Activated CD4-positive, alpha-beta T cell treated with anti-CD3 and anti-CD28 coated beads, Interleukin-2, amount 50 U/mL, for 16 hours (primary cell): ENCODE measurements around the gene PCNX2.

Experiments
- DNase-seq: peaks from one replicate; pipeline ENCODE4 v3.0.0-alpha.2; 2020

Gene PCNX2

GRCh38 chr1:233255145-233255544 is 40.4 kb downstream of the PCNX2 start:
- DNase-seq, result no peak

DNA sequence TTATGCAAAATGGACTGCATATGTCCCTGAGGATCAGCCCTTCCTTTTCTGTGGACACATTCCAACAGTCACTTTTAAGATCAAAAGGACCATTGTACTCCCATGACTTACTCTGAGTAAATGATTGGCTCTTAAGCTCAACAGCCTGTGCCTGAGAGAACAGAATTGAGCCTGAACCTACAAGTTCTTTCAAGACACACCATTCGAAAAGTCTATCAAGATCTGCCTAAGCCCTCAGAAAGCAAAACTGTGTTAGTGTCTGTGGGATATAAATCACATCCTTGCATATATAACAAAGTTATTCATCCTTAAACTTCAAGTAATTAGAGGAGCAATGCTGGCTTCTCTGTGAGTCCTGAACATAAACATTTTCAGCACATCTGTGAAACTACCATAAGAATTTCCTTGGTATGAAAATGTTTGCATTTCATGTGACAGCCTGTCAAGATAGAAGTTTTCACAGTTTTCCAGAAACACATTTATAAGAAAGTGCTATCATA is 41.6 kb downstream of the PCNX2 start:
- DNase-seq, result no peak

DNA sequence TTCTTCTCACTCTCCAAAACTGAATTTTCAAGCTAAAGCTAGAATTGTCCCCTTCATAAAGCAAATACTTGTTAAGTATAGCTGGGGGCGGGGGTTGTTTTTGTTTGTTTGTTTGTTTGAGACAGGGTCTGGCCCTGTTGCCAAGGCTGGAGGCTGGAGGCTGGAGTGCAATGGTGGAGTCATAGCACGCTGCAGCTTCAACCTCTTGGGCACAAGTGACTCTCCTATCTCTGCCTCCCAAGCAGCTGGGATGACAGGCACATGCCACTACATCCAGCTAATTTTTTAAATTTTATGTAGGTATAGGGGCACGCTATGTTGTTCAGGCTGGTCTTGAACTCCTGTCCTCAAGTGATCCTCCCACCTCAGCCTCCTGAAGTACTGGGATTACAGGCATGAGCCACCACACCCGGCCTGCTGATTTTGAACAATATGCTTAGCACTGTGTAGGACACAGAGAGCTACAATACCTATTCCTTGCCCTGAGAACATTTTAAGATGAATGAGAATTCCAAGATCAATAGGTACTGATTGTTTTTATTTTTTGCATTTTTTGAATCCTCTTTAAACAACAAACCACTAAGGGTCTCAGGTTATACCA is 42.2 kb downstream of the PCNX2 start:
- no peak for DNase-seq

DNA sequence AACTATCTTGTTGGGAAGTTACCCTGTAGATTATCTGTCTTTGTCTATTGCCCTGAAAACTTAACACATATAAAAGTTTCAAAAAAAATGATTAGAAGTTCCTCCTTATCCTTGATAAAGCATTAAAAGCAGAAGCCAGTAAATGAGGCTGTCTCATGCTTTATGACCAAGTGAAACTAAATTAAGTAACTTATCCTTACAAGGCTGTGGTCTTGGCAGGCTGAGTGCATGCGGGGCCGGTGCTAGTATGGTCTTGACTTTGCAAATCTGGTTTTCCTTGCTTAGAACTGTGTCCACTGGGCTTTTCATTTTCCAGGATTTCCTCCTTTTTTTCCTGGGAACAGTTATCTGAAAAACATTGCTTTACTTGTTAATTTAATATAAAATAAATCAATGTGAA is 43.1 kb downstream of the PCNX2 start:
- DNase-seq, result no peak

GRCh38 chr1:233251201-233251720 is 44.3 kb downstream of the PCNX2 start:
- DNase-seq, result no peak

DNA sequence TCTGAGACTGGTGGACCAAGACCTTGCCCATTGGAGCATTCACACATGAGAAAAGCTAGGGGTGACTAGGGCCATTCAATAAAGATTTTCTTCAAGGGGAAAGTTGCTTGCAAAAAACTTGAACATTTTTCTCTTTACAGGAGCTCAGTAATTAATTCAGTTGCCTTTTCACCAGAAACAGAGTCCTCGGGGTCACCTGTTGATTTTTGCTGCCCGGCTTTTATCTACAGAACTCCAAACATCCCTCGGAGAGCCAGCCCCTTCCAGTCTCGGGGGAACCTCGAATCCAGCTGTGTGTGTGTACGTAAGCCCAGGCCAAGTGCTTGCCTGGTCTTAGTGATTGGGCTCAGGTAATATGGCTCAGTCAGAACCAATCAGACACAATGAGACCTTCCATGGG is 47.5 kb downstream of the PCNX2 start:
- no peak for DNase-seq

DNA sequence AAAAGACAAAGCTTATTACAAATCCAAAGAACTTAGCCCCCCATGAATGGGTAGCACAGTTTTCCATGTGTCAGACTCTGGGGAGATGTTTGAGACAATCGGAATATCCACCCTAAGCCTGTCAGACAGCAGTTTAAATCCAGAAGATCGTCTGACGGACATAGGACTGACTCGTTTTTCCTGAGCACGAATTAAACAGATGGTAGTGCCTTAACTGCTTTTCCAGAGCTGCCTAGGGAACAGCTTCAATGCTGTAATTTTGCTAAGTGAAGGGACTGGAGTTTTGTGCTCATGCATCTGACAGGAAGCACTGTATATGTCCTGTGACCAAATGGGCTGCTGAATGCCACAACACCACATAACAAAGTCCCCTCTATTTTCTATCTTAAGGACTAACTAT is 48.6 kb downstream of the PCNX2 start:
- no peak for DNase-seq

- DNase-seq, result no peak
Observed at GRCh38 chr1:233245191-233245765, 50.2 kb downstream of the PCNX2 start.

- no peak for DNase-seq
Observed at GRCh38 chr1:233244183-233244582, 51.3 kb downstream of the PCNX2 start.

GRCh38 chr1:233242827-233243483 is 52.6 kb downstream of the PCNX2 start:
- no peak for DNase-seq

DNA sequence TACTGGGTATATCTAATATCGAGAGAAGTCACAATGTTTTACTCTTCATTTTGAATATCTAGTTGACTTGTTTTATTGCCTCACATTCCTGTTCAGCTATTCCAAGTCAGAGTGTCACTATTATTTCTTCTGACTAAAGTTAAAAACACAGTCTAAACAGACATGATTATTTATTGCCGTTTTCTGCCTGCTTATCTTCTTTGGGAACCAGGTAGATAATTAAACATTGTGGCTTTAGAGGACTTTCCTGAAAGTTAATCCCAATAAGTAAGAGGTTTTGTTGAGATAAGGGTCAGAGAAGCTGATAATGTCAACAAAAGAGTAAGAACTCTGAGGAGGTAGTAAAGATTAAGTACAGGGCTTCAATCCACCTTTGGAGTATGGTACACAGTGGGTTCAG is 53.8 kb downstream of the PCNX2 start:
- DNase-seq, result no peak

DNA sequence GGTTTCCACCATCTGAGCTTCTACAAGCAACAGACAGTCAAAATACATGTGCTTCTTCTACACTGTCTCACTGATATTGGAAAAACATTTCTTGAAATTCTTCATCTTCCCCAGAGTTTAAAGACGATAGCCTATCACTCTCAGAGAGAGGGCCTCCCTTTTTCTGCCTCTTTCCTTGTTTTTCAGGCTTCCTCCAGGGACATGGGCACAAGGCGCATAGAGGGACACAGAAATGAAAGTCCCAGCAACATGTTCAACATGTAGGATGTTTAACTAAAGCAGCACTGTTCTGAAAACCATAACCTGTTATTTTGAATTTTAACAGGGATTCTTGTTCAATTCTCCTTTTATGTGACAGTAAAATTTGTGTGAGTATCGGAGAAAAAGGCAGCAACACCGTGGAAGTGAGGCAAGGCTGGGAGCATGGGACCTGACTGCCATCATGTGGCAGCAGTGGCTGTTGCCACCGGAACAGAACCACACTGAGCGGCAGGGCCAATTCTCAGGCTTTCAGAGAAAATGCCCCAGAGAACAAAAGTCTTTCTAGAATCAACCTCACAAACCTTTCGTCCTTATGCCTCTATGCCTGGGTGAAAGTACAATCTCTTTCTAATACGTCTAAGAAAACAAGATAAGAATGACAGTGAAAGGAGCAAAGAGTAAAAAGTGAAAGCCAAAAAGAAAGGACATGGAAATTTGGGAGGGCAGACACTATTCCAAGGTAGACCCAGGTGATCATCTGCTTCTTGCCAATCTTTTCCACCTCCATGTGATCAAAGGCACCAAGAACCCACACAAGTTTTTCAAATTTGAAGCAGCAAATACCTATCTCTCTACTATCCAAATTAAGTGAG is 54.5 kb downstream of the PCNX2 start:
- DNase-seq, result no peak

- no peak for DNase-seq
Observed at GRCh38 chr1:233240371-233240770, 55.2 kb downstream of the PCNX2 start.

- no peak for DNase-seq
Observed at GRCh38 chr1:233238884-233239431, 56.6 kb downstream of the PCNX2 start.

- DNase-seq, result no peak
Observed at GRCh38 chr1:233237647-233238046, 57.9 kb downstream of the PCNX2 start.

DNA sequence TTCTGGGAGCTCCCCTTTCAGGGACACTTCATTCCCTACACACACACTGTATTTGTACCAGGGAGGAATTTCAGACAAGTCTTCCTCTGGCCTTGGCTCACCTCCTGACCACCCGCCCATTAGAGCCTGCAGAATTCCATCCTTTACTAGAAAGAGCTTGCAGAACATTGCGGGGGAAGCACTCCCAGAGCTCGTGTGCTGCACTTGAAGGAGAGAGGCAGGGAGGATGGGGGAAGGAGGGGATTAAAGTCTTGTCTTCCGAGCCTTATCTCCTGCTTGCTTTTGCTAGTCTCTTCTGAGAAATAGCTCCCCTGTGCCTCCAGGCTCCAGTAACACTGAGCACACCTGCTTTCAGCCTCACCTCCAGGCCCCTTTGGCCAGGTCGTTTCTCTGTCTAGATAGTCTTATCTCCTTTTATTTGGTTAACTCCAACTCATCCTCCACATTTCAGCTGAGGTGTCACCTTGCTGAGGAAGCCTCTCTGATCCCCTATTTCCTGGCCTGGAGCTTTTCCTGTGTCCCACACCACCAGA is 62.0 kb downstream of the PCNX2 start:
- no peak for DNase-seq

GRCh38 chr1:233230011-233230410 is 65.5 kb downstream of the PCNX2 start:
- no peak for DNase-seq

DNA sequence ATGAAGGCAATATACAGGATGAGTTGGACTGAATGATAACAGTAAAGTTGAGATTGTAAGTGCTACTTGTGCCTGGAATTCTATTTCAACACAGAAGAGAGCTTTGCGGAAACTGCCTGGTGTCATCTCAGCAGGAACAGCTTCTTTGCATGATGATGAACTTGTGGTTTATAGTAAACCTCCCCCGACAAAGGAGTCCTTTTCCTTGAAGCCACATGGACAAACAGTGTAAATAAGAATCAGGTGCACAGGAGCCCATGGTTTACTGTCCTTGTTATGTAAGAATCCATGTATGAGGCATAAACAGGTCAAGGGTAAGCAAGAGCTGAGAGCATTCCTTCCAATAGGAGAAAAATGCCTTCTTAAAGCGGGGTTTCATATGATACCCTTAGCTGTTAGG is 66.2 kb downstream of the PCNX2 start:
- DNase-seq, result no peak

DNA sequence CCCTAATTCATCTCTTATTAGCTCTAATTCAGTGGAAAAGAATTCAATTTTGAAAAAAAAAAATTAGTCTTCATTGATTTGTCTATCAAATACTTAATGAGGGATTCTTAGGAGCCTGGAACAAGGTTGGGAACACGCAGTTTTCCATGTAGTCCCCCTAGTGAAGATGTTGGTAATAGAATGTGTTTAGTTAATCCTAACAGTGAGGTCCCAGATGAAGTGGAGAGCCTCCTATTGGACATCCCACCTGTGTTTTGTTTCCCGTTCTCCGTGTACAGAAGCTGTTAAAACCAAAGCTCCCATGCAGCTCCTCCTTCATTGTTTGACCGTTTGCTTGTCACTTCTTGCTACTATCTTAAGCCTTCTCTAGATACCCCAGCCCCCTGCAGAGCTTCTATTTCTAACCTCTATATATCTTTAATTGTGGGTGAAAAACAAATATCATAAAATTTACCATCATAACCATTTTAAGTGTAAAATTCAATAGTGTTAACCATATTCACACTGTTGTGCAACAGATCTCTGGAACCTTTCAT is 67.5 kb downstream of the PCNX2 start:
- no peak for DNase-seq

GRCh38 chr1:233224311-233224710 is 71.2 kb downstream of the PCNX2 start:
- DNase-seq, result no peak

GRCh38 chr1:233217832-233218231 is 77.7 kb downstream of the PCNX2 start:
- DNase-seq, result no peak

GRCh38 chr1:233216009-233216408 is 79.5 kb downstream of the PCNX2 start:
- no peak for DNase-seq
